Endothelial cell of umbilical vein (primary cell): Measurements from ENCODE around the gene MARK4. TPM values are rescaled to one million over a fixed set of nuclear protein-coding genes. Genes with fewer than 3 reads are reported as not detected.

Source experiments
- BruUV-seq: library from RNA; stranded (reverse); fragments of 400-500 nt; replicated peaks from 2 replicates; lab custom pipeline; 2021; lab: Mats Ljungman, UMichigan
- CTCF ChIA-PET: fragments of 300-600, 350-600 bp; sonication (Branson Sonifier 250); formaldehyde crosslinking; loops from one replicate; lab custom pipeline; 2021; ENCODE audit warnings: antibody characterized with exemption, inconsistent platforms; lab: Charles Lee
- POLR2A ChIA-PET: fragments of 300-600, 350-600 bp; sonication (Branson Sonifier 250); formaldehyde crosslinking; loops from one replicate; lab custom pipeline; 2021; ENCODE audit warnings: antibody characterized with exemption, inconsistent platforms; lab: Charles Lee
- DNase-seq: peaks from one replicate; pipeline ENCODE4 v3.0.0-alpha.2; 2011; ENCODE audit warnings: low read depth, low spot score
- FAIRE-seq: peaks from 2 replicates; lab custom pipeline; 2011; peaks lifted over from hg19 to GRCh38; lab: Jason Lieb, UNC
- H2AFZ ChIP-seq: 2 replicates; pipeline ENCODE4 v1.6.0; 2012; ENCODE audit warnings: low read depth, low read length, control low read depth, inconsistent platforms
- H3K27ac ChIP-seq: 2 replicates; pipeline ENCODE4 v1.5.1; 2011; ENCODE audit warnings: low read depth, mild to moderate bottlenecking, control low read depth, low read length, moderate library complexity; ENCODE audit not compliant: insufficient read depth
- H3K27me3 ChIP-seq, 2 experiments: 2 replicates each; pipeline versions ENCODE4 v1.6.0 to v1.6.1; 2011; ENCODE audit warnings: low read length in 2 of 2, mixed read lengths in 1 of 2; ENCODE audit not compliant: control insufficient read depth in 2 of 2, insufficient read depth in 2 of 2
- H3K36me3 ChIP-seq, 2 experiments: 2 replicates in 1 of 2; 3 replicates in 1 of 2; pipeline ENCODE4 v1.5.1; 2011; ENCODE audit warnings: low read length in 2 of 2, mild to moderate bottlenecking in 1 of 2, moderate library complexity in 1 of 2; ENCODE audit not compliant: control insufficient read depth in 2 of 2, insufficient read depth in 2 of 2; ENCODE audit errors: extremely low read depth in 1 of 2
- H3K4me1 ChIP-seq: 3 replicates; pipeline ENCODE4 v1.5.1; 2011; ENCODE audit warnings: mild to moderate bottlenecking, low read length; ENCODE audit not compliant: control insufficient read depth, insufficient read depth; ENCODE audit errors: extremely low read depth
- H3K4me2 ChIP-seq: 2 replicates; pipeline ENCODE4 v1.6.1; 2011; ENCODE audit warnings: low read length, control low read depth, mixed read lengths; ENCODE audit not compliant: insufficient read depth
- H3K4me3 ChIP-seq, 3 experiments: fragments of 200-600 bp in 1 of 3; sonication (generic), shearing (Covaris generic) in 1 of 3; replicated peaks in 1 of 3; 2 replicates each; pipeline ENCODE4 v1.5.1; 2011 to 2016; ENCODE audit warnings: control low read depth in 3 of 3, low read length in 3 of 3, mild to moderate bottlenecking in 2 of 3, inconsistent platforms in 1 of 3, low read depth in 1 of 3, moderate library complexity in 1 of 3; ENCODE audit not compliant: insufficient read depth in 1 of 3
- H3K79me2 ChIP-seq: 2 replicates; pipeline ENCODE4 v1.6.0; 2012; ENCODE audit warnings: low read length, inconsistent platforms; ENCODE audit not compliant: control insufficient read depth, insufficient read depth
- H3K9ac ChIP-seq: replicated peaks from 2 replicates; pipeline ENCODE3; 2011; ENCODE audit warnings: low read length, control low read depth; ENCODE audit not compliant: insufficient read depth; ENCODE audit errors: extremely low read depth
- H3K9me1 ChIP-seq: replicated peaks from 3 replicates; pipeline ENCODE4 v1.6.0; 2011; ENCODE audit warnings: mild to moderate bottlenecking, low read length; ENCODE audit not compliant: control insufficient read depth, insufficient read depth; ENCODE audit errors: extremely low read depth
- H3K9me3 ChIP-seq: replicated peaks from 2 replicates; pipeline ENCODE4 v1.5.1; 2012; ENCODE audit warnings: low read length, inconsistent platforms; ENCODE audit not compliant: control insufficient read depth, insufficient read depth
- H4K20me1 ChIP-seq: replicated peaks from 2 replicates; pipeline ENCODE3; 2011; ENCODE audit warnings: mild to moderate bottlenecking, low read length; ENCODE audit not compliant: control insufficient read depth, insufficient read depth; ENCODE audit errors: extremely low read depth
- EZH2 ChIP-seq: IDR thresholded peaks from 2 replicates; pipeline ENCODE4 v1.6.1; 2012; ENCODE audit warnings: borderline replicate concordance, low read depth, mild to moderate bottlenecking, moderate library complexity, low read length, inconsistent platforms; ENCODE audit not compliant: severe bottlenecking
- FOS ChIP-seq: IDR thresholded peaks from 2 replicates; pipeline ENCODE4 v1.6.1; 2011; ENCODE audit warnings: mild to moderate bottlenecking, low read length, moderate library complexity, borderline replicate concordance; ENCODE audit not compliant: insufficient read depth
- GATA2 ChIP-seq: IDR thresholded peaks from 2 replicates; pipeline ENCODE4 v1.7.0; 2011; ENCODE audit warnings: low read depth, mild to moderate bottlenecking, moderate library complexity, mixed read lengths, low read length; ENCODE audit not compliant: insufficient read length, insufficient read depth
- JUN ChIP-seq: IDR thresholded peaks from 2 replicates; pipeline ENCODE4 v1.6.1; 2011; ENCODE audit warnings: borderline replicate concordance, low read depth; ENCODE audit not compliant: insufficient read length, insufficient read depth
- MYC ChIP-seq: IDR thresholded peaks from one replicate; pipeline ENCODE4 v1.6.1; 2011; ENCODE audit warnings: mild to moderate bottlenecking, low read depth, low read length
- POLR2A ChIP-seq: IDR thresholded peaks from 2 replicates; pipeline ENCODE4 v1.6.1; 2012; ENCODE audit warnings: low read depth, mild to moderate bottlenecking, control low read depth, low read length
- POLR2AphosphoS5 ChIP-seq: IDR thresholded peaks from 2 replicates; pipeline ENCODE4 v1.6.1; 2012; ENCODE audit warnings: low read depth, mild to moderate bottlenecking, control low read depth, low read length, moderate library complexity; ENCODE audit not compliant: insufficient read depth
- dilution Hi-C: fragments of 300-500 bp; cut with MboI; formaldehyde crosslinking; loops from one replicate; pipeline ENCODE4 v1.15.0; 2019; ENCODE audit warnings: low sequenced_read_pairs; ENCODE audit not compliant: extremely low pct_ligation_motif_present
- intact Hi-C: fragments of 100-400 bp; cut with micrococcal nuclease; formaldehyde crosslinking; loops from one replicate; pipeline ENCODE4 v1.10.0; 2022
- polyA plus RNA-seq, 4 experiments: library from polyadenylated mRNA; depleted of rRNA in 3 of 4; stranded (reverse) in 3 of 4; unstranded in 1 of 4; fragments of >200 nt; gene quantifications; 2 replicates each; pipeline versions ENCODE4 v1.2.1 to v1.2.3, GENCODE V29; 2011 to 2012; ENCODE audit warnings: missing spikeins in 1 of 4
- total RNA-seq: library from RNA; stranded (reverse); gene quantifications from 2 replicates; pipeline ENCODE4 v1.2.3, GENCODE V29; 2021
- TF ChIP-seq, protein P1 (sequence below), 2 donors: IDR thresholded peaks; 1 replicate in 1 of 2; 2 replicates in 1 of 2; pipeline ENCODE4 v1.5.1; 2011; ENCODE audit warnings: low read length in 2 of 2, mild to moderate bottlenecking in 2 of 2, moderate library complexity in 2 of 2, control low read depth in 1 of 2, inconsistent platforms in 1 of 2, low read depth in 1 of 2; ENCODE audit not compliant: insufficient read depth in 1 of 2; ENCODE audit errors: extremely low read depth in 1 of 2
- TF ChIP-seq, protein P2 (sequence below): IDR thresholded peaks from 2 replicates; pipeline ENCODE4 v1.6.1; 2011; ENCODE audit not compliant: insufficient read depth, insufficient read length

MARK4 gene
- total and polyA plus RNA-seq, 2 donors (not counting 3 experiments of a cell fraction or from before 2014, with no cell fraction given) = 13.9 to 51.6 TPM

DNA sequence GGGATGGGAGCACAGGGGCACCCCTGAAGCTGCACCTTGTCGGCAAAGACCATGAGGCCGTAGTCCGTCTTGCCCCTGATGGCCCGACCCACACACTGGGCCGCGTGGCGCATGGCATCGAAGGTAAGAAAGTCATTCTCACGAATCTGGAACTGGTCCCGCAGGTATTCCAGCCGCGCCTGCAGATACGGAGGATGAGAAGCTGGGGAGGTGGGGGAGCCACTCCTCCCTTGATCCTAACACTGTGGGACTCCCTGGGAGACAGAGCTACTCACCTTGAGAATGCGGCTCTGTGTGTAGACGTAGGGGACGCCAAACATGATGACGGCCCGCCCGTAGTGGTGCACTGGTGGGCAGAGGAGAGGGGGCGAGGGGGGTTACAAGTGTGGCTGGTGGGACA lies 101.4 kb downstream of the MARK4 start:
- Histone ChIP-seq H3K9ac (no peak overlapping the region), H3K79me2 (no peaks in the 10 kb centered on the region), H3K9me1 (no peaks in the 10 kb centered on the region), H4K20me1 (no peaks in the 10 kb centered on the region), H3K36me3 (peaks cover 7 to 42% of the 10 kb centered on the region in 2 experiments), H3K4me2 (no peak overlapping the region), H3K9me3 (no peaks in the 10 kb centered on the region), H3K4me3 (no peak overlapping the region), H3K27ac (no peak overlapping the region), H2AFZ (no peak overlapping the region), H3K4me1 (no peaks in the 10 kb centered on the region), H3K27me3 (no peaks in the 10 kb centered on the region)
- dilution Hi-C loops (no loop called here), intact Hi-C loops (no loop called here)
- CTCF ChIA-PET = interaction anchor here (1.4 kb wide), 1 partner anchor 152 kb away, joined by 4 read pairs; no protein-coding TSS in a partner anchor
- no peak for TF ChIP-seq MYC
- TF ChIP-seq FOS = no peak
- TF ChIP-seq, protein P1, sequence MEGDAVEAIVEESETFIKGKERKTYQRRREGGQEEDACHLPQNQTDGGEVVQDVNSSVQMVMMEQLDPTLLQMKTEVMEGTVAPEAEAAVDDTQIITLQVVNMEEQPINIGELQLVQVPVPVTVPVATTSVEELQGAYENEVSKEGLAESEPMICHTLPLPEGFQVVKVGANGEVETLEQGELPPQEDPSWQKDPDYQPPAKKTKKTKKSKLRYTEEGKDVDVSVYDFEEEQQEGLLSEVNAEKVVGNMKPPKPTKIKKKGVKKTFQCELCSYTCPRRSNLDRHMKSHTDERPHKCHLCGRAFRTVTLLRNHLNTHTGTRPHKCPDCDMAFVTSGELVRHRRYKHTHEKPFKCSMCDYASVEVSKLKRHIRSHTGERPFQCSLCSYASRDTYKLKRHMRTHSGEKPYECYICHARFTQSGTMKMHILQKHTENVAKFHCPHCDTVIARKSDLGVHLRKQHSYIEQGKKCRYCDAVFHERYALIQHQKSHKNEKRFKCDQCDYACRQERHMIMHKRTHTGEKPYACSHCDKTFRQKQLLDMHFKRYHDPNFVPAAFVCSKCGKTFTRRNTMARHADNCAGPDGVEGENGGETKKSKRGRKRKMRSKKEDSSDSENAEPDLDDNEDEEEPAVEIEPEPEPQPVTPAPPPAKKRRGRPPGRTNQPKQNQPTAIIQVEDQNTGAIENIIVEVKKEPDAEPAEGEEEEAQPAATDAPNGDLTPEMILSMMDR (IDR thresholded peaks at IDR 0.05; ENCODE audit: extremely low read depth in 1 of 2, insufficient read depth in 1 of 2, low read depth in 1 of 2, low read length in 2 of 2) = no peak
- TF ChIP-seq POLR2A = no peak
- TF ChIP-seq EZH2 = no peak
- TF ChIP-seq POLR2AphosphoS5 = no peak
- TF ChIP-seq GATA2 = no peak
- TF ChIP-seq, protein P2, sequence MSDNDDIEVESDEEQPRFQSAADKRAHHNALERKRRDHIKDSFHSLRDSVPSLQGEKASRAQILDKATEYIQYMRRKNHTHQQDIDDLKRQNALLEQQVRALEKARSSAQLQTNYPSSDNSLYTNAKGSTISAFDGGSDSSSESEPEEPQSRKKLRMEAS = no peak
- TF ChIP-seq JUN = no peak
- BruUV-seq = no TSS peak
- DNase-seq = no peak
- FAIRE-seq = no peak
- POLR2A ChIA-PET = no interaction called here
